ENCODE results near the gene DGKI. TPM values are rescaled to one million over a fixed set of nuclear protein-coding genes. Genes with fewer than 3 reads are reported as not detected.

The DGKI gene
- total RNA-seq, 1 experiment from 2014 or later = 0.41 TPM

GRCh38 chr7:137482466-137482865 is 364.3 kb downstream of the DGKI start:
- Histone ChIP-seq H3K4me3 (no peak overlapping the region), H3K79me2 (ENCODE audit: low read depth) (no peaks in the 10 kb centered on the region), H3K4me1 (replicated peaks; ENCODE audit: insufficient read depth) (no peaks in the 10 kb centered on the region), H2AFZ (no peak overlapping the region), H3K27ac (no peak overlapping the region), H3K9me2 (ENCODE audit: insufficient read depth) (no peaks in the 10 kb centered on the region), H3K27me3 (ENCODE audit: insufficient read depth, low read depth) (no peaks in the 10 kb centered on the region), H3F3A (ENCODE audit: insufficient read depth, low read depth) (no peaks in the 10 kb centered on the region), H3K36me3 (ENCODE audit: low read depth) (no peaks in the 10 kb centered on the region), H3K9me3 (ENCODE audit: insufficient read depth, low read depth) (no peaks in the 10 kb centered on the region), H3K4me2 (no peak overlapping the region), H4K20me1 (ENCODE audit: insufficient read depth) (no peaks in the 10 kb centered on the region)
- intact Hi-C loops (cut with micrococcal nuclease; ENCODE audit: unreplicated experiment) = no loop called here
- CTCF ChIA-PET = no interaction called here
- no peak for DNase-seq
- POLR2A ChIA-PET (ENCODE audit: unreplicated experiment) = interaction anchor here (0.6 kb wide), 1 partner anchor 97 kb away, joined by 4 read pairs; no protein-coding TSS in a partner anchor
- no TSS peak for BruUV-seq (replicated peaks)
- no peak for TF ChIP-seq CTCF (conservative IDR thresholded peaks at IDR 0.05)

- intact Hi-C loops (cut with micrococcal nuclease; ENCODE audit: unreplicated experiment) = no loop called here
- H3K4me1 ChIP-seq (replicated peaks; ENCODE audit: insufficient read depth) = no peaks in the 10 kb centered on the region
- no peaks in the 10 kb centered on the region for H4K20me1 ChIP-seq (ENCODE audit: insufficient read depth)
- H3K4me2 ChIP-seq = no peak overlapping the region
- H2AFZ ChIP-seq = no peak overlapping the region
- no peaks in the 10 kb centered on the region for H3F3A ChIP-seq (ENCODE audit: insufficient read depth, low read depth)
- BruUV-seq (replicated peaks) = no TSS peak
- H3K27me3 ChIP-seq (ENCODE audit: insufficient read depth, low read depth) = no peaks in the 10 kb centered on the region
- H3K9me3 ChIP-seq (ENCODE audit: insufficient read depth, low read depth) = no peaks in the 10 kb centered on the region
- H3K27ac ChIP-seq = no peak overlapping the region
- no peak overlapping the region for H3K4me3 ChIP-seq
- H3K79me2 ChIP-seq (ENCODE audit: low read depth) = no peaks in the 10 kb centered on the region
- DNase-seq = no peak
- CTCF ChIA-PET = no interaction called here
- H3K9me2 ChIP-seq (ENCODE audit: insufficient read depth) = no peaks in the 10 kb centered on the region
- TF ChIP-seq CTCF (conservative IDR thresholded peaks at IDR 0.05) (no peak), EZH2 (IDR thresholded peaks at IDR 0.05; ENCODE audit: low read depth) (no peak)
- H3K36me3 ChIP-seq (ENCODE audit: low read depth) = no peaks in the 10 kb centered on the region
- POLR2A ChIA-PET (ENCODE audit: unreplicated experiment) = no interaction called here
Observed at GRCh38 chr7:137480824-137481365, 365.9 kb downstream of the DGKI start.

- no peaks in the 10 kb centered on the region for H4K20me1 ChIP-seq (ENCODE audit: insufficient read depth)
- H3K9me2 ChIP-seq (ENCODE audit: insufficient read depth) = no peaks in the 10 kb centered on the region
- no peaks in the 10 kb centered on the region for H3F3A ChIP-seq (ENCODE audit: insufficient read depth, low read depth)
- ChIA-PET CTCF (no interaction called here), POLR2A (ENCODE audit: unreplicated experiment) (no interaction called here)
- no peaks in the 10 kb centered on the region for H3K4me1 ChIP-seq (replicated peaks; ENCODE audit: insufficient read depth)
- no peak overlapping the region for H3K27ac ChIP-seq
- no peak overlapping the region for H3K4me2 ChIP-seq
- no peak for DNase-seq
- TF ChIP-seq CTCF (conservative IDR thresholded peaks at IDR 0.05) (no peak), EZH2 (IDR thresholded peaks at IDR 0.05; ENCODE audit: low read depth) (no peak)
- intact Hi-C loops (cut with micrococcal nuclease; ENCODE audit: unreplicated experiment) = no loop called here
- H3K27me3 ChIP-seq (ENCODE audit: insufficient read depth, low read depth) = no peaks in the 10 kb centered on the region
- no TSS peak for BruUV-seq (replicated peaks)
- no peaks in the 10 kb centered on the region for H3K79me2 ChIP-seq (ENCODE audit: low read depth)
- H3K4me3 ChIP-seq = no peak overlapping the region
- no peaks in the 10 kb centered on the region for H3K36me3 ChIP-seq (ENCODE audit: low read depth)
- H3K9me3 ChIP-seq (ENCODE audit: insufficient read depth, low read depth) = no peaks in the 10 kb centered on the region
- H2AFZ ChIP-seq = no peak overlapping the region
Observed at GRCh38 chr7:137480401-137480800, 366.4 kb downstream of the DGKI start.
